HUES48 (cell line): Measurements from ENCODE around the gene PLD5.
"Not testable (repeated sequence)": the region's sequence is repeated elsewhere in the genome, so short reads cannot be mapped to it uniquely, and the experiment has no call there.

Experiments
- H3K27ac ChIP-seq: one replicate; pipeline ENCODE4 v1.7.0; 2013; ENCODE audit warnings: low read depth, low read length, inconsistent platforms
- H3K27me3 ChIP-seq: 2 replicates; pipeline ENCODE4 v1.6.1; 2013; ENCODE audit warnings: mild to moderate bottlenecking, low read length; ENCODE audit not compliant: control insufficient read depth, insufficient read depth
- H3K36me3 ChIP-seq: 2 replicates; pipeline ENCODE4 v1.6.1; 2013; ENCODE audit warnings: low read length; ENCODE audit not compliant: control insufficient read depth, insufficient read depth
- H3K4me1 ChIP-seq: 2 replicates; pipeline ENCODE4 v1.6.1; 2013; ENCODE audit warnings: mild to moderate bottlenecking, low read length; ENCODE audit not compliant: control insufficient read depth, insufficient read depth
- H3K4me3 ChIP-seq: 2 replicates; pipeline ENCODE4 v1.5.1; 2013; ENCODE audit warnings: mild to moderate bottlenecking, low read depth, low read length
- H3K9ac ChIP-seq: 2 replicates; pipeline ENCODE4 v1.6.1; 2013; ENCODE audit warnings: mild to moderate bottlenecking, low read depth, low read length, moderate library complexity
- H3K9me3 ChIP-seq: 2 replicates; pipeline ENCODE4 v1.6.1; 2013; ENCODE audit warnings: low read length; ENCODE audit not compliant: control insufficient read depth, insufficient read depth

PLD5 gene

GRCh38 chr1:242282758-242283485 is 241.6 kb downstream of the PLD5 start:
- not testable (repeated sequence) for H3K4me1 ChIP-seq, H3K27me3 ChIP-seq, H3K27ac ChIP-seq, H3K9me3 ChIP-seq, H3K4me3 ChIP-seq, H3K36me3 ChIP-seq, H3K9ac ChIP-seq

GRCh38 chr1:242278406-242278805 is 246.1 kb downstream of the PLD5 start:
- not testable (repeated sequence) for H3K4me3 ChIP-seq, H3K27ac ChIP-seq, H3K27me3 ChIP-seq, H3K4me1 ChIP-seq, H3K36me3 ChIP-seq, H3K9me3 ChIP-seq, H3K9ac ChIP-seq

- H3K9ac ChIP-seq, H3K4me1 ChIP-seq, H3K4me3 ChIP-seq, H3K36me3 ChIP-seq, H3K27ac ChIP-seq, H3K9me3 ChIP-seq, H3K27me3 ChIP-seq: not testable (repeated sequence)
Measured at GRCh38 chr1:242276769-242277168, 247.7 kb downstream of the PLD5 start.

GRCh38 chr1:242267004-242267403 is 257.5 kb downstream of the PLD5 start:
- H3K4me3 ChIP-seq, H3K9ac ChIP-seq, H3K4me1 ChIP-seq, H3K9me3 ChIP-seq, H3K27ac ChIP-seq, H3K36me3 ChIP-seq, H3K27me3 ChIP-seq: not testable (repeated sequence)

GRCh38 chr1:242264419-242264818 is 260.1 kb downstream of the PLD5 start:
- not testable (repeated sequence) for H3K9me3 ChIP-seq, H3K27ac ChIP-seq, H3K36me3 ChIP-seq, H3K4me3 ChIP-seq, H3K4me1 ChIP-seq, H3K27me3 ChIP-seq, H3K9ac ChIP-seq

GRCh38 chr1:242245255-242245654 is 279.2 kb downstream of the PLD5 start:
- Histone ChIP-seq H3K9ac (no peak overlapping the region), H3K27ac (no peak overlapping the region)

GRCh38 chr1:242243472-242243871 is 281.0 kb downstream of the PLD5 start:
- H3K9ac ChIP-seq: no peak overlapping the region
- no peak overlapping the region for H3K27ac ChIP-seq
- H3K27me3 ChIP-seq: no peaks in the 10 kb centered on the region
- no peaks in the 10 kb centered on the region for H3K9me3 ChIP-seq
- H3K4me1 ChIP-seq: peaks cover 13% of the 10 kb centered on the region
- no peaks in the 10 kb centered on the region for H3K36me3 ChIP-seq
- H3K4me3 ChIP-seq: no peak overlapping the region

More at GRCh38 chr1:242245255-242245654, 279.2 kb downstream of the PLD5 start:
- Histone ChIP-seq H3K27me3 (no peaks in the 10 kb centered on the region), H3K36me3 (no peaks in the 10 kb centered on the region), H3K4me3 (no peak overlapping the region), H3K9me3 (no peaks in the 10 kb centered on the region), H3K4me1 (peaks cover 13% of the 10 kb centered on the region)

GRCh38 chr1:242242983-242243382 is 281.5 kb downstream of the PLD5 start:
- no peaks in the 10 kb centered on the region for H3K27me3 ChIP-seq
- no peak overlapping the region for H3K9ac ChIP-seq
- peaks cover 13% of the 10 kb centered on the region for H3K4me1 ChIP-seq
- no peaks in the 10 kb centered on the region for H3K9me3 ChIP-seq
- H3K27ac ChIP-seq: no peak overlapping the region
- no peaks in the 10 kb centered on the region for H3K36me3 ChIP-seq
- H3K4me3 ChIP-seq: no peak overlapping the region

- Histone ChIP-seq H3K9ac (no peak overlapping the region), H3K27ac (no peak overlapping the region), H3K4me1 (peaks cover 13% of the 10 kb centered on the region), H3K9me3 (no peaks in the 10 kb centered on the region), H3K36me3 (no peaks in the 10 kb centered on the region), H3K4me3 (no peak overlapping the region), H3K27me3 (no peaks in the 10 kb centered on the region)
Measured at GRCh38 chr1:242241936-242242335, 282.6 kb downstream of the PLD5 start.

GRCh38 chr1:242240691-242241090 is 283.8 kb downstream of the PLD5 start:
- no peaks in the 10 kb centered on the region for H3K9me3 ChIP-seq
- no peak overlapping the region for H3K27ac ChIP-seq
- H3K9ac ChIP-seq: no peak overlapping the region
- peaks cover 12% of the 10 kb centered on the region for H3K4me1 ChIP-seq
- H3K36me3 ChIP-seq: no peaks in the 10 kb centered on the region
- no peaks in the 10 kb centered on the region for H3K27me3 ChIP-seq
- H3K4me3 ChIP-seq: no peak overlapping the region

- Histone ChIP-seq H3K4me1 (peaks cover 6% of the 10 kb centered on the region), H3K4me3 (no peak overlapping the region), H3K9ac (no peak overlapping the region), H3K36me3 (no peaks in the 10 kb centered on the region), H3K27me3 (no peaks in the 10 kb centered on the region), H3K27ac (no peak overlapping the region), H3K9me3 (no peaks in the 10 kb centered on the region)
Measured at GRCh38 chr1:242240077-242240476, 284.4 kb downstream of the PLD5 start.
